Skeletal muscle cell (primary cell): ENCODE results near the gene PITX2.
A peak's percentile ranks its signal among the peaks of the same experiment; 100 is the strongest.

Experiments used
- DNase-seq: peaks from one replicate; pipeline ENCODE4 v3.0.0-alpha.2; 2010; ENCODE audit warnings: low read depth
- H3K4me3 ChIP-seq: 2 replicates; pipeline ENCODE4 v1.5.1; 2011; ENCODE audit warnings: low read depth, mild to moderate bottlenecking, control low read depth, low read length, moderate library complexity

The PITX2 gene

DNA sequence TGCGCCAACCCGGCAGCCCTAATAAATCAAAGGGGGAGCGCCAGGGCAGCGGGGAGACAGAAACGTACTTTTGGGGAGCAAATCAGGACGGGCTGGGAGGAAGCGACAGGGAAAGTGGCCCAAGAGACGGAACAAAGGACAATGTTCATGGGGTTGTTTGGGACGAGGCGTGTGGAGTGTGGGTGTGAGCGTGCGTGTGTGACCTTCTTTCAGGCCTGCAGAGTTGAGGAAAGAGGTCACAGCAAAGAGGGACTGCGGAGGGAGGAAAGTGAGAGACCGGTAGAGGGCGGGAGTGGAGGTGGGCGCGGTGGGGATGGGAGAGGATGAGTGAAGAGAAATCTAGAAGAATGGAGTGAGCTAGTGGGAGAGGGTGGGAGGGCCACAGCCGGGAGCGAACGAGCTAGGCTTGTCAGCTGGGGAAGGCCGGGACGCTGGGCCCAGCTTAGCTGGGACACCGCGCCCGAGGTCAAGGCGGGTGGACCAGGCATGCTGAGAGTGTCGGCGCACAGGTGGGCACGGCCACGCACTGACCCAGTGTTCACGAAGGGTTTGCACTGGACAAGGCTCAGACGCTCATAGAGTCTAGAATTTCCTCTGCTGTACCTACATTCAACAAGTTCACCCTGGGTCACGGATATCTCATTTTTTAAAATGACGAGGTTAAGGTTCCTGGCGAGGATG is 14.7 kb upstream of the PITX2 start:
- DNase-seq: no peak
- H3K4me3 ChIP-seq: peak overlapping the region; percentile 61

DNA sequence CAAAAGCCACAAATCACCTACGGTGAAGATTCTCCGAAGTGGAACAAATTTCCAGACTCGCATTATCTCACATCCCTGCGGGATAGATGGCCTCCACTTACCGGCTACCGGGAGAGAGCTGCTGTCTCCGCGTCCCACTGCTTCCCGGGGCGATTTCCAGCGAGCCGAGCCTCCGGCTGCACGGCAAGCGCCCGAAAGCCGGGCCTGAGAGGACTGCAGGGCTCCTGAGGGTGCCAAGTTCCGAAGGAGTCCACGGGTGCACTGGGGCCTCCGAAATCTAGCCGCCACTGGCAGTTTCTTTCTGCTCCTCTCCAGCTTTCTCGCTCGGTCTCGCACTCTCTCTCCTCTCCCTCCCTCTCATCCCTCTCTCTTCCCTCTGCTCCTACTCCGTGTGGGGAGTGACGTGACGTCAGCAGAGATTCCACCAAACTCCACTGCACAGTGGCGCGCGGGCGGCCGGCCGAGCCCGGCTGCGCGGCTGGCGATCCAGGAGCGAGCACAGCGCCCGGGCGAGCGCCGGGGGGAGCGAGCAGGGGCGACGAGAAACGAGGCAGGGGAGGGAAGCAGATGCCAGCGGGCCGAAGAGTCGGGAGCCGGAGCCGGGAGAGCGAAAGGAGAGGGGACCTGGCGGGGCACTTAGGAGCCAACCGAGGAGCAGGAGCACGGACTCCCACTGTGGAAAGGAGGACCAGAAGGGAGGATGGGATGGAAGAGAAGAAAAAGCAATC is 14.0 kb upstream of the PITX2 start:
- peak; percentile 33 for DNase-seq
- peak overlapping the region; percentile 61 for H3K4me3 ChIP-seq

DNA sequence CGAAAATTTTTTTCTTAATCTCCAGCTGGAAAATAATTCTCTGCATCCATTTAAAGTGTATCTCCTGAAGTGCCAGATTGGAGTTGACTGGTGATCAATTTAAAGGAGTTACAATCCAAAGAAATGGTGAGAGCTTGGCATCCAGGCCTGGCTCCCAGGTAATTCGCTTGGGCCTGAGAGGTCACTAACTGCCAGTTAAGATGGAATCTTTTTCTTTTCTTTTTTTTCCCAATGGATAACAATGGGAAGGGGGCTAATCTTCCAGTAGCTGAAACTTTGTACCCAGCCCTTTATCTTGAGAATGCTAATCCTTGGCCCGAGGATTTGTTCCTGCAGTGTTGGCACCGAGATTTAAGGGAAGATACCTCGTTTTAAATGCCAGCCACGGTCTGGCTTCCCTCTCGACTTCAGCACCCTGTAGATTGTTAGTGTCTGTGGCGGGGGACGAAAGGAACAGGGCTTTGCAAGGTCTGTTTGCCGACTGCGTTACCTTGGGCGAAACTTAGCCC is 13.3 kb upstream of the PITX2 start:
- no peak for DNase-seq
- peak overlapping the region; percentile 61 for H3K4me3 ChIP-seq

DNA sequence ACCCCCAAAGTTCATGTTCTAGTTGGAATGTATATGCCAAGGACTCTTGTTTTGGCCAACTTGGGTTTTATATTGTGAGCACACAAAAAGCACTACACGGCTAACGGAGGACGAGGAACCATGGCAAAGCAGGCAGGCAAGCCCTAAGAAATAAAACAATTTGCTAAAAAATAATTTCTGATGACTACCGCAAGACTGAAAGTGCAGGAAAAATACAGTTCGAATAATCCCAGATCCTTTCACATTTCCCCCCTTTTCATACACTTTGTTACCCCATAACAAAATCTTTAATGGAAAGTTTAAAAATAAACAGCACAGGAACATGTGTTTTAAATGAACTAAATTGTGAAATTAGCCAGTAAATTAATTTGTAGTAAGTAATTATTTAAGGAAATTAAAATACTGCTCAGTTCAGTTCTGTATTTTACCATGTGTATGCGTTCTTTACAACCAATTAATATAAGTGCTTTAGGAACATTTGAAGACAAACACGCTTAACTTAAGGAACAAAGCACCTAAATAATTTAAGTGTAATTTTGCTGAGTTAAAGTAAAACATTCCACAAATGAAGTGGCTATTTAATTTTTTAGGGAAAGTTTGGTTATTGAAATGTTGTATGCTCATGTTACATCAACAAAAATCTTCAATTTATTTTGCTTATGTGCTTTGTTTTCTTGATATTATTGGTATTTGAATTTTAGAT is 12.4 kb upstream of the PITX2 start:
- peak overlapping the region; percentile 61 for H3K4me3 ChIP-seq
- no peak for DNase-seq

DNA sequence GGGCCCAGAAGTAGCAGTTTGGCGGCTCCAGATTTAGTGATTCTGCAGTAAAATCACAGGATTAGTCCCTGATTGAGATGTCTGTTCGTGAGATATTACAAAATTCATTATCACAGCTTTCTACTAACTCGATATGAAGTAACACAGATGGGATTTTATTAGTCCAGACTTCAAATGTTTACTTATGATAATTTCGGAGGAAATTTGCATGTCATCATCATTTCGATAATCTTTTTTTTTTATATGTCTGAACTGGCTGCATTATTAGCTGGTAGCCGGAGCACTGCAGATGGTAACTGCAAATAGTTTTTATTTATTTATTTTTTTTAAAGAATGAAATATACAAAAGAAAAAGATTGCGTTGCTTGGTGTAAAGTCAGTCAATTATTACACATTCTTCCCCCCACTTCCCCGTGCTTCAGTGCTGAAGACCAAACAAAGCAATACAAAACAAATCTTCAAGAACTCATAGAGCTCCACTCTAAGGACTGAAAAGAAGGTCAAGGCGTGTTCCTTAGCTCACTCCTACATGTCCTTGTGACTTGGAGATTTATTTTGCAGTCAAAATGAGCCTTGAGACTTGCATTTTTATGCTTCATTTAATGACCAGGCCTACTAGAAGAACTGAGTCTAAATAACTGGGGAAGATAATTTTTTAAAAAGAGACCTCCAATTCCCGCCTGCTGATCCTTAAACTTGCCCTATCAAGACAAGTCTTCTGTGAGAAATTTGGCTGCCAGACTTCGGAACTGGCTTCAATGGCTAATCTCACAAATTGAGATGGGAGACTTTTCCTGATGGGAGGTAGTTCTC is 11.7 kb upstream of the PITX2 start:
- peak overlapping the region; percentile 61 for H3K4me3 ChIP-seq
- no peak for DNase-seq

DNA sequence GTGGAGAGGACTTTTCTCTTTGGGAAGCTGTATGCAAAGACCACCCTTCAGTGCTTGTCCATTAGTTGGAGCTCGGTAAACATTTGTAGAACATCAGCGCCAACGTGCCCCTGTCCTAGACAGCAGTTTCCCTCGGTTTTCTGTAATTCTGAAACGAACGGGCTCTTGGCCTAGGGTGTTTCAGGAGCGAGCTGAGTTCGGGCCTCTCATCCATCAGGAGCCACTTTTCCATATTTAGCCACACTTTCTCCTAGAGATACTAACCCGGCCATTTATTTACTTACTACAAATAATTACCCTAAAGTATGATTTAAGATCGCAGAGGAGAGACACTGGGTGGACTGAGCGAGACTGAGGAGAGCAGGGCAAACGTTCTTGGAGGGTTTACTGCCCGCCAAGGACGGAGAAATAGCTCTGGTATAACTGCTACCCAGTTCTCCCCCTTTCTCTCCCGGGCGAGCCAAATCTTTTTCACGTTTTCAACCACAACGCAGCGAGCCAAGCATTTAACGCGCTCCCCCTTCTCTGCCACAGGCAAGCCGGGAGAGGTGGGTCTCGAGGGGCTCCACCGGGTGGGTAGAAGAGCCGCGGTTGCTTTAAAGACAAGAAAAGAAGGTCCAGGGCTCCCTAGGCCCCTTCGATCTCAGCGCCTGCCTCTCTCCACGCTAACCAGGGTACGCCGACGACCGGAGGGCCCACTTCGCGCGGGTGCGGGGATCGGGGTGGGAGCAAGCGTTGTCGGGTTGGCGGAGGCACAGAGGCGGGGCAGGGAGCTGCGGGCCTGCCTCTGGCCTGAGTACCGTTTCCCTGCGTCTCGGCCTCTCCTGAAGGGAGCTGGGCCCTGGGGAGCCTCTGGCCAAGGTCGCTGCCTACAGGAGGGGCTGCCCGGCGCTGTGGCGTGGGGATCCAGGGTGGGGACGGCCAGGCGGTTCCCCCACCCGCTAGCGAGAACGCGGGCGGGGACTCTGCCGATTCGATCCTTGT is 10.8 kb upstream of the PITX2 start:
- DNase-seq: no peak

DNA sequence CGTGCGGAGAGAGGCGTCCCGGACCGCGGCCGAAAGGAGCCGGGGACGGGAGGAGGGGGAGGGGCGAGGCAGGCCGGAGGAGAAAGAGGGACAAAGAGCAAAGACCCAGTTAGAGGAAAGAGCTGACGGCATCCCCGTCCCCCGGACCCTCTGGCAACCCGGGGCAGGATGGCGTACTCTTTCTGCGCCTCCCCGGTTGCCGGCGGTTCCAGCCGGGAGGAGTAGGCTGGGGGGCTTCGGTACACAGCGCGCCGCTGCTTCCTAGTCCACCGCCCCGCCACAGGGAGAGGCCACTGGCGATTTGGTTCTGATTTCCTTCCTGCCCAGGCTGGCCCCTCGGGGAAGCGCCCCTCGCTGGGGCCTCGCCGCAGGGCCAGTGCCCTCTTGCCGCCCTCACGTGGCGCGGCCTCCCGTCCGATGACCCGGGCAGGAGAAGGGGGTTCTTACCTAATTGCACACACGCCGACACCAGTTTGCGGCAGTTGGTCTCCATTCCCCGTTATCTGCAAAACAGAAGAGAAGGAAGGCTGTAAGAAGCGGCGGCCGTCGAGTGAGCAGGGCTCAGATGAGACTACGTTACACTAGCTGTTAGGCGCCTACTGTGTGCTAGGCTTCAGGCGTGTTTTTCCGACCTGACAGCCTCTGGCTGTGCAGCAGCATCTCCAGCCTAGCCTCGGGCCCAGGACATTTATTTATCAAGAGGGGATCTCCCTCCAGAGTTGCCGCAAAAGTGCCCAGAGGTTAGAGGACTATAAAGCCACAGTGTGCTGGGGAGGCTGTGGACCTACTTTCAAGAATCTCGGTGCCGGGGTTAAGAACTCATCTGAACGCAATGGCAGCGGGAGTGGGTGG is 9.9 kb upstream of the PITX2 start:
- no peak for DNase-seq
- peak overlapping the region; percentile 42 for H3K4me3 ChIP-seq

More for the DNA sequence above, 10.8 kb upstream of the PITX2 start:
- H3K4me3 ChIP-seq: peak overlapping the region; percentile 61

DNA sequence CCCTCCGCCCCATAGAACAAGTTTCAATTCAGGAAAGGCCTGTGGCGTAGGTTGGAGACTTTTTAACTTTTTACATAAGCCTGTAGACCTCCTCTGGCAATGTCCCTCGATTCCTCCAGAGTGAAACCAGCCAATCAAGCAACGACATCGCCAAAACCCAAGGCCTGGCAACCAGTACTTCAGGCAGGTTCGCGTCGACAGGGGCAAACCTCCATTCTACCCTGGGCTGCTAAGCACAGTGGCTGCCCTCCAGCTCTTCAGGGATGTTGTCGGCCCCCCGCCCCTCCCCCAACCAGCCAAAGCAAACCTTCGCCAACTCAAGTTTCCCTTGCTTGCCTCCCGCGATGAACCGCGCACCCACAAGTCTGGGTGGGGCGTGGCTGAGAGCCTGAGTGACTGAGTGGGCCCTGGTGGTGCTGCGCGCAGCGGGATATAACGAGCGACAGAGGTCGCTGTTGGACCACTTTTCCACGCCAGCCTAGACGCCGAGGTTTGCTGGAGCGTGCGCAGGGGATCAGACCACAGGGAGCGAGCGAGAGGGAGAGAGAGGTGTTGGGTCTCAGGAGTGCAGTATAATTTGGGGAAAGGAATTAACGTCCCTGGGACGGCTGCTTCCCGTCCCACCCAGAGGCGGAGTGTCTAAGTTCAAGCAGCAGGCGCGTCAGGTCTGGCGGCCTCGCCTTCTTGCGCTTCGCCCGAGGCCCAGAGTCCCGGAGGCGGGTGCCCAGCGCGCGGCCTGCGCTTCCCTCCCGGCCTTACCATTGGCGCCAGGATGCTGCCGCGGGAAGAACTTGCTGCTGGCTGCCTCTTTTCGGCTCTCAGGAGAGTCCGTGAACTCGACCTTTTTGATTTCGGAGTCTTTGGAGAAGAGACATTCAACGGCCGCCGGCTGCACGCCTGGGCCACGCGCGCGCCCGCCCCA is 9.0 kb upstream of the PITX2 start:
- DNase-seq: peak; percentile 62
- peak overlapping the region; percentile 42 for H3K4me3 ChIP-seq

DNA sequence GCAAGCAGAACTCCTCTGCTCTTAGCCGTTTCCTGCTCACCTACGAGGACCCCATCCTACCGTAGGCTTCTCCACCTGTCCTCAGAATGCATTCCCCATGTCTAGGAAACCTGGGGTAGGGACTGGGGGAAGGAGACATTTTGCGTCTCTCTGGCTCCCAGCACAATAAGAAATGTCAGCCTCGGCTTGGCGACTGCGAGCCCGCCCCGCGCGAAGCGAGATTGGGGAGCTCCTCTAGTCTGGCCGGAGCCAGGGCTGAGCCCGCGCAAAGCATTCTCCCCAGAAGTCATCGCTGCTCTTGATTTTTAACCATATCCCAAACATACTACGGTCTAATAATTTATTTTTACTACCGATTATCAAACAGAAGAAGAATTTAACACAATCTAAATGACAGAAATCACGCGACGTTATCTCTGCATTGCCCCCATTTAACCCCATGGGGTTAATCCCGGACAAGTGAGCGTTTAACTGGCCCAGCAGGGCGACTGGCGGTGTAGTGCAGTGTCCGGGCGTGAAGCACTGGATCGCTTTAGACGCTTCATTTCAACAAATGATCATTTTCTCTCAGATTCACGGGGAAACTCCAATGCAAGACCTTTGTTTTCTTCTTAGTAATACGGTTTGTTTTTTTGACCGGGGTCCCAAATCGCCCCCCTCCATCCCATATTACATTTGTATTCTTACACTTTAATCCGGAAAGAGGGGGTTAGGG is 8.0 kb upstream of the PITX2 start:
- no peak for DNase-seq
- H3K4me3 ChIP-seq: peak overlapping the region; percentile 10

DNA sequence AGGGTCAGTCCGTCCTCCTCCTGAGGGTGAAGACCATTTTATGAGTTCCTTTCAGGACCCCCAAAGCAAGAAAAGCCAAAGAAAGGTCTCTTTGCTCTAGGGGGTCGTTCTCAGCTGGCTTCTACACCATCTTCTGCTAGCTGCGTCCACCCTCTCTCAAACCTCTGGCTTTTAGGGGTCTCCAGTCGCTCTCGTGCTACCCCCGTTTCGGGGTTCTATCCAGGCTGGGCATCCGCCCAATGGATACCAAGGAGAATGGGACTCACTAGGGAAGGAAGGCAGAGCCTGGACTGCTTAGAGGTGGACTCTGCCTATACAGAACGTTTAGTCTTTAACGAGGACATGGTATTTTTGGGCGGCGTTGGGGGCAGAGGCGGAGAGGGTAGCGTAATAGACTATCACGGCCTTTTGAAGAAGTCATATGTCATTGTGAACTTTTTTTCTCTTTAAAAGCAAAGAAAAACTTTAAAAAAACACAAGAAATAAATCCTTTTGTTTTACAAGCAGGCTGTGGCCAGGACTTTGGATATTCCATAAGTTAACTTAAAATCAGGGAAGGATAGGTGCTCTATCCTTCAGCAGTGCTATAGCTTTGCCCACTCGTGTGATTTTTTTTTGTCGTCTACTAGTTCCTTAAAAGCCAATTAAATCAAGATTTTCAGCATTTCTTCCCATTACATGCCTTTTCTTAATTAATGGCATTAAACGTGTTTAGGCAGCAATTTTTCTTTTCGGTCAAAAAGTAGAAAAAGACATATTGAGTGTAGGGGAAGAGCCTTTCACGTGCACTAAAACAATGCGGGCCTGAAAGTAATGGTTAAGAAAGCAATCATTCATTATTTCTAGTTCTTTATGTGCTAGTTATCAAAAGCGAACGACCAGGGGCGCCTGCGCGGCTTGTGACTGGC is 7.2 kb upstream of the PITX2 start:
- peak overlapping the region; percentile 10 for H3K4me3 ChIP-seq
- no peak for DNase-seq

DNA sequence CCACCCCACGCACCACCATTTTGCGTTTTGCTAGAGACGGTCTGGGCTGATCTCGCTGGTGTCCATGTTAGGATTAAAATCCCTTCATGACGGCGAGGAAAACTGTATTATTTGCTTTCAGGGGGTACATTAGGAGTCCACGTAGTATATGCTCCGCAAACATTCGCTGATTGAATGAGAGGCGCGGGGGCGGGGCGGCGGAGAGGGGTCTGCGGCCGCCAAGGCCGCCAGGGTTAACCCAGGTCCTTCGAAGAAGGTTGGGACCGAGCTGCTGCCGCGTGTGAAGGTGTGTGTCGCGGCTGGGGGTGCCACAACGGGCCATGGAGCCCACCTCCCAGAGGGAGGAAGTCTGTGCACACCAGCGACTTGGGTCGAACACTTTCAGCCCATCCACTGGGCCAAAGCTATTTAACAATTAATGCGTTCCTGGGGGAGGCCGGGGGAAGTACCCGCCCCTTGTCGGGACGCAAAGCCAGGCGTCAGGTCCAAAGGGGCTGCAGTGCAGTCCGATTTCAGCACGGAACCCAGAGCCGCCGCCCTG is 6.4 kb upstream of the PITX2 start:
- no peak overlapping the region for H3K4me3 ChIP-seq
- DNase-seq: no peak

DNA sequence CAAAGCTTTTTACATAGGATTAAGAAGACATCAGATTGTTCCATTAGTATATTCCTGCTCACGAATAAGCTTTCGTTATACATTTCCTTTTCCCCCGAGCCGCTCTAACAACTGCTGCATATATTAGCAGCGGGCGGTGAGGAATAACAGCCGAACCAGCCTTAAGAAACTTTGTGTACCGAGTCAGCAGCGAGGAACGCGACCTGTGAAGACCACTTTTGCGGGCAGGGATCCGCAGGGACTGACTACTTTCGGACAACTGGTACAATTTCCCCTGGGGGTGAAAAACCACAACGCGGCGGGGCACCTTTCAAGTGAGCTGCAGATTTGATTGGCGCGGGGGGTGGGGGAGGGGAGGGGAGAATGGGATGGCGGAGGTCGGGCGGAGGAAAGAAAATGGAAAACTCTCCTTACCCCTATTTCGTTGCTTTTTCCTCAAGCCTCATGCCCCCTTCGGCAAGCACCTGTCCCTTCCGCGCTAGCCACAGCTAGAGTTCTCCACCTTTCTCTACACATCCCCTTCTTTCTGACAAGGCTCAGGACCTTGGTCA is 5.9 kb upstream of the PITX2 start:
- no peak overlapping the region for H3K4me3 ChIP-seq
- DNase-seq: no peak

DNA sequence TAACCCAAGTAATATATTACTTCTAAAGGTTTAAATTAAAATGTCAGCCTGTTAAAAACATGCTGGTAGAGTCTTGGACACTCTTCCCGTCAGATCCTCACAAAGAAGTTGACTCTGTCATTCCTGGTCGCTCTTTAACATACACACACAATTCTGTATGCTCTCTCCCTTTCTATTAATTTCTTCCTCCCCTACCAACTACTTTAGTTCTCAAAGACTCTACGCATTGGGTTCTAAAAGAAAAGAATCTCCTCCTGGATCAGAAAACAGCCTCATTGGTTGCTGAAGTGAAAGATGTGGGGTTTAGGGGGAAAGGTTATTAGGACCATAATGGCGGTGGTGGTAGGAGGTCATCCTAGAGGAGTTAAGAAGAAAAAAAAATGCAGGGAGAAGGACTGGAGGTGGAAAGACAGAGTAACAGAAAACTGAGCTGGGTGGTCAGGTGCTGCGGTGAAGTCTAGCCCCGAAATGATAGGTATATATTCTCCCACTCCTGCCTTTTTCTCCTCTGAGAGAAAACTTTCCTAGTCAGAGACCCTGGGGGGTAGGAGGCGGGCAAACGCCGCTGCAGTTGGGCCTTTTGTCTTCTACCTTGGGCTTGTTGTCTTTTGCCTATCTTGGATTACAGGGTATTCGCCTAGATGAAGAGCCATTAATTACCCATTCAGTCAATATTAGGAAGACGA is 5.2 kb upstream of the PITX2 start:
- DNase-seq: no peak

More for the DNA sequence above, 5.2 kb upstream of the PITX2 start:
- H3K4me3 ChIP-seq: no peak overlapping the region
